Measurements from ENCODE around the gene SYT9.

The SYT9 gene

GRCh38 chr11:7251836-7252682 is at the start of gene SYT9:
Gene SYT9 (plus strand): TSS chr11:7251904. CDS start chr11:7252187, 283 bp downstream.
- no peak for DNase-seq (ENCODE audit: low read depth)

GRCh38 chr11:7202412-7202811 is 49.3 kb upstream of the SYT9 start:
- DNase-seq (ENCODE audit: low read depth), result no peak

- DNase-seq (ENCODE audit: low read depth), result no peak
Measured at GRCh38 chr11:7204778-7205177, 46.9 kb upstream of the SYT9 start.

- DNase-seq (ENCODE audit: low read depth), result no peak
Measured at GRCh38 chr11:7208391-7208790, 43.3 kb upstream of the SYT9 start.

GRCh38 chr11:7219491-7219890 is 32.2 kb upstream of the SYT9 start:
- DNase-seq (ENCODE audit: low read depth), result no peak

GRCh38 chr11:7220636-7221035 is 31.1 kb upstream of the SYT9 start:
- DNase-seq (ENCODE audit: low read depth), result no peak

GRCh38 chr11:7222619-7223018 is 29.1 kb upstream of the SYT9 start:
- no peak for DNase-seq (ENCODE audit: low read depth)

- no peak for DNase-seq (ENCODE audit: low read depth)
Measured at GRCh38 chr11:7239877-7240276, 11.8 kb upstream of the SYT9 start.

- DNase-seq (ENCODE audit: low read depth), result no peak
Measured at GRCh38 chr11:7245341-7245740, 6.4 kb upstream of the SYT9 start.

GRCh38 chr11:7246179-7246578 is 5.5 kb upstream of the SYT9 start:
- no peak for DNase-seq (ENCODE audit: low read depth)

- no peak for DNase-seq (ENCODE audit: low read depth)
Measured at GRCh38 chr11:7250166-7250565, 1.5 kb upstream of the SYT9 start.

GRCh38 chr11:7251487-7251835 is 243 bp upstream of the SYT9 start:
- no peak for DNase-seq (ENCODE audit: low read depth)

- no peak for DNase-seq (ENCODE audit: low read depth)
Measured at GRCh38 chr11:7252683-7253213, 1.0 kb downstream of the SYT9 start.

GRCh38 chr11:7253800-7254199 is 2.1 kb downstream of the SYT9 start:
- no peak for DNase-seq (ENCODE audit: low read depth)

- DNase-seq (ENCODE audit: low read depth), result no peak
Measured at GRCh38 chr11:7254731-7255291, 3.1 kb downstream of the SYT9 start.

GRCh38 chr11:7256943-7257342 is 5.2 kb downstream of the SYT9 start:
- no peak for DNase-seq (ENCODE audit: low read depth)

GRCh38 chr11:7257724-7258123 is 6.0 kb downstream of the SYT9 start:
- no peak for DNase-seq (ENCODE audit: low read depth)

- DNase-seq (ENCODE audit: low read depth), result no peak
Measured at GRCh38 chr11:7261578-7261977, 9.9 kb downstream of the SYT9 start.

- no peak for DNase-seq (ENCODE audit: low read depth)
Measured at GRCh38 chr11:7262672-7263071, 11.0 kb downstream of the SYT9 start.

GRCh38 chr11:7263842-7264241 is 12.1 kb downstream of the SYT9 start:
- DNase-seq (ENCODE audit: low read depth), result no peak

GRCh38 chr11:7268758-7269157 is 17.1 kb downstream of the SYT9 start:
- DNase-seq (ENCODE audit: low read depth), result no peak

- no peak for DNase-seq (ENCODE audit: low read depth)
Measured at GRCh38 chr11:7270233-7270865, 18.6 kb downstream of the SYT9 start.

- no peak for DNase-seq (ENCODE audit: low read depth)
Measured at GRCh38 chr11:7272373-7272772, 20.7 kb downstream of the SYT9 start.

Data from CMK (cell line).